ENCODE measurements around the gene ARHGAP42. TPM values are rescaled to one million over a fixed set of nuclear protein-coding genes. Genes with fewer than 3 reads are reported as not detected.

Gene ARHGAP42
- total and polyA plus RNA-seq, 11 donors: 3.8 to 12.4 (median 8.6) TPM

GRCh38 chr11:100905684-100906083, 218.6 kb downstream of the ARHGAP42 start:
- no peaks in the 10 kb centered on the region for H3K9me3 ChIP-seq
- peaks cover 0 to 3% (median 0%) of the 10 kb centered on the region in 12 donors for H3K4me1 ChIP-seq
- DNase-seq: no peak
- intact Hi-C loops (cut with DNase I): no loop called here
- no peak for ATAC-seq
- no peak overlapping the region for H3K4me3 ChIP-seq
- 92 to 95% (median 93%) methylated on average over 13 of the region's 13 CpGs for WGBS, 4 donors
- no peaks in the 10 kb centered on the region for H3K27me3 ChIP-seq
- TF ChIP-seq CTCF (IDR thresholded peaks at IDR 0.05) (no peak), POLR2A (IDR thresholded peaks at IDR 0.05) (no peak)
- H3K36me3 ChIP-seq: no peaks in the 10 kb centered on the region
- H3K27ac ChIP-seq: no peak overlapping the region

DNA sequence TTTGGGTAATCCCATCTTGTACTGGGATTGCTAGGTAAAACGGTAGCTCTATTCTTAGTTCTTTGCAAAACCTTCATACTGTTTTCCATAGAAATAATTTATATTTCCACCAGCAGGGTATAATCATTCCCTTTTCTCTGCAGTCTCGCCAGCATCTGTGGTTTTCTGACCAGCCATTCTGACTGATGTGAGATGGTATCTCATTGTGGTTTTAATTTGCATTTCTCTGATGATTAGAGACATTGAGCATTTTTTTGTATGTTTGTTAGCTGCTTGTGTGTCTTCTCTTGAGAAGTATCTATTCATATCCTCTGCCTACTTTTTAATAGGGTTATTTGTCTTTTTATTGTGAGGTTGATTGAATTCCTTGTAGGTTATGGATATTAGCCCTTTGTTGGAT, 221.7 kb downstream of the ARHGAP42 start:
- Histone ChIP-seq H3K4me3 (no peak overlapping the region), H3K4me1 (no peaks in the 10 kb centered on the region), H3K9me3 (no peaks in the 10 kb centered on the region), H3K27me3 (no peaks in the 10 kb centered on the region), H3K27ac (no peak overlapping the region), H3K36me3 (no peaks in the 10 kb centered on the region)
- ATAC-seq: no peak
- 92 to 96% (median 95%) methylated on average over 2 of the region's 2 CpGs for WGBS, 4 donors
- intact Hi-C loops (cut with DNase I): no loop called here
- DNase-seq: no peak
- TF ChIP-seq POLR2A (IDR thresholded peaks at IDR 0.05) (no peak), CTCF (IDR thresholded peaks at IDR 0.05) (no peak)

DNA sequence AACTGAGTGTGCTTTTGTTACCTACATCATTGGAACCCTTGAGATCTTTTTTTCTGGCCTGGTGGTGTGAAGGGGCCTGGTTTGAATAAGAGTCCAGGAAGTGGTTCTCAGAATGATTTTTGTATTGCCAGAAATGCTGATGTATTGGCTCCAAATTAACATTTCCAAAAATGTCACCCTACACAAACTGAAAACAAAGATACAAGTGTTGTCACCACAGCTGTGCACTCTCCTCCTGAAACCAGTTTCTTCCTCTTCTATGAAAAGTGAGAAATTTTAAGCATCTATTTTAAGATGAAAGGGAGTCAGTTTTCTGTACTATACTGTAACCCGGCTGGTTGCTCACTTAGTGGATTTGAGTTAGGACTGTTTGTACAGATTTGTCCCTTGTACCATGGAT, 223.7 kb downstream of the ARHGAP42 start:
- DNase-seq: no peak
- TF ChIP-seq POLR2A (IDR thresholded peaks at IDR 0.05): no peak
- TF ChIP-seq CTCF (IDR thresholded peaks at IDR 0.05): no peak
- Histone ChIP-seq H3K27ac (peak overlapping the region in 1 of 12 donors; percentile 3), H3K4me3 (no peak overlapping the region), H3K27me3 (no peaks in the 10 kb centered on the region), H3K9me3 (no peaks in the 10 kb centered on the region), H3K36me3 (peaks cover 0 to 4% (median 0%) of the 10 kb centered on the region in 9 donors), H3K4me1 (no peaks in the 10 kb centered on the region)
- intact Hi-C loops (cut with DNase I): loop anchor here in 1 of 10 donors (5.0 kb wide), 1 partner anchor 49 kb away; no protein-coding TSS in a partner anchor
- ATAC-seq: peak in 1 of 4 donors; percentile 48
- 76 to 88% (median 81%) methylated on average over 1 of the region's 1 CpG for WGBS, 4 donors

DNA sequence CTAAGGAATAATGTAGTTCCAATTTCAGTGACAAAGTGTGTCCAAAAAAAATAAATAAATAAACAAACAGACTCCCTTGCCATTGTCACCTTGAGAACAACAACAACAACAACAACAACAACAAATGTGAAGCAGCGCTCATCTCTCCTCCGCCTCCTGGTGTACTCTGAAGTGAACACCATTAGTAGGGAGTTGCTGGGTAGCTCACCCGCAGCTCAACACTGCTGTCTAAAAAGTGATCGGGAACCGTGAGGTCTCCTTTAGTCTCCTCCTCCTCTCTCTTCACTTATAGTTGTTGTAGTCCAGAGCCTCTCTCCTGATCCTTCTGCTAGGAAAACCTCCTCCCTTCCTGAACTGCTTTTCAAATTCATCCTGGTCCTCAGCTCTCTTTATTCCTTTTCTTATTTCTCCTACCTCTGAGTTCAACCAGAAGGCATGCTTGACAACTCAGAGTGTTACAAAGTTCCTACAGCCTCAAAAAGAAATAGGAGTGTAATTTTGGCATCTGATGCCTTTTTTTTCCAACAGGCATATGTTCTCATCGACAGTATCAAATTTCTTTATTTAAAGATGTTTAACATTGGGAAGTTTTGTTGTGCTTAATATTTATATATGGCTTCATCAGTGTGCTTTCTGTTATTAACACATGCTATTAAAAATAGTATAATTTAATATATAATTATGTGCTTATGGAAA, 227.5 kb downstream of the ARHGAP42 start:
- intact Hi-C loops (cut with DNase I): loop anchor here in 1 of 10 donors (5.0 kb wide), 1 partner anchor 52 kb away; no protein-coding TSS in a partner anchor
- Histone ChIP-seq H3K4me1 (peaks cover 0 to 11% (median 0%) of the 10 kb centered on the region in 12 donors), H3K9me3 (no peaks in the 10 kb centered on the region), H3K27me3 (no peaks in the 10 kb centered on the region), H3K27ac (no peak overlapping the region), H3K4me3 (no peak overlapping the region), H3K36me3 (peaks cover 0 to 4% (median 0%) of the 10 kb centered on the region in 9 donors)
- TF ChIP-seq POLR2A (IDR thresholded peaks at IDR 0.05) (no peak), CTCF (IDR thresholded peaks at IDR 0.05) (no peak)
- 92 to 97% (median 94%) methylated on average over 6 of the region's 6 CpGs for WGBS, 4 donors
- DNase-seq (no peak), ATAC-seq (no peak)
